Cerebellar nuclear complex (tissue), 1 donor: ENCODE results near the gene AMDHD2.

Experiments
- DNase-seq, 2 experiments: peaks; one replicate each; lab custom pipeline; 2025; lab: John Stamatoyannopoulos, UW

The AMDHD2 gene

DNA sequence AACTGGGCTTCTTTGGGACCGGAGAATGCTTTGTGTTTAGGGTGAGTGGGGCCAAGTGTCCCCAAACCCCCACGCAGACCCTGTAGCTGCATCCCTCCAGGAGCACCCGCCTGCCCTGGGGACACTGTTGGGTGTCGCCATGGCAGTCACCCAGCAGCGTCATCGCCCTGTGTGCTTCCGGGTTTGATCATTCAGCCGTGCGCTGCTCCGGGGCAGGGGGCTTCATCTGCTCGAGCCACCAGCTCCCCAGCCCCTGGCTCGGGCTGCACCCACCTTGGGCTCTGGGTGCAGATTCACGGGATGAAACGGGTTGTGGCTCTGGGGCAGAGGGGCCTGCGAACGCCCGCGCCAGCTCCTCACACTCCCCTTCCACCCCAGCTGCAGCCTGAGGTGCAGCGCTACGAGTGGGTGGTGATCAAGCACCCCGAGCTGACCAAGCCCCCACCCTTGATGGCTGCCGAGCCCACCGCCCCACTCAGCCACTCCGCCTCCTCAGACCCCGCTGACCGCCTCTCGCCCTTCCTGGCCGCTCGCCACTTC, 20.2 kb upstream of the AMDHD2 start:
- no peak for DNase-seq

DNA sequence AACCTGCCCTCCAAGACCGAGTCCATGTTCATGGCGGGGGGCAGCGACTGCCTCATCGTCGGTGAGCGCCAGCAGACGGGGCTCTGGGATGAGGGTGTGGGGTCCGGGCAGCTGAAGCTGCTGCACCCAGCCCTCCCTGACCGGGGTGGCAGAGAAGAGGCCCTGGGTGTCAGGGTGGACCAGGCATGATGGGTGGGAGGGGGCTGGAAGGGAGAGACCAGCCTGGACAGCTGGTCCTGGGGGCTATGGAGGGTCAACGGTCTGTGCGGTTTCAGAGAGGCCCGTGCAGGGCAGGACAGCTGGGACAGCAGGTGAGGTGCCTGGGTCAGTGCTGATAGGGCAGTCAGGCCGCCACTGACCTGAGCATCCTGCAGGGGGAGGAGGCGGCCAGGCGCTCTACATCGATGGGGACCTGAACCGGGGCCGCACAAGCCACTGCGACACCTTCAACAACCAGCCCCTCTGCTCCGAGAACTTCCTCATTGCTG, 19.7 kb upstream of the AMDHD2 start:
- no peak for DNase-seq

DNA sequence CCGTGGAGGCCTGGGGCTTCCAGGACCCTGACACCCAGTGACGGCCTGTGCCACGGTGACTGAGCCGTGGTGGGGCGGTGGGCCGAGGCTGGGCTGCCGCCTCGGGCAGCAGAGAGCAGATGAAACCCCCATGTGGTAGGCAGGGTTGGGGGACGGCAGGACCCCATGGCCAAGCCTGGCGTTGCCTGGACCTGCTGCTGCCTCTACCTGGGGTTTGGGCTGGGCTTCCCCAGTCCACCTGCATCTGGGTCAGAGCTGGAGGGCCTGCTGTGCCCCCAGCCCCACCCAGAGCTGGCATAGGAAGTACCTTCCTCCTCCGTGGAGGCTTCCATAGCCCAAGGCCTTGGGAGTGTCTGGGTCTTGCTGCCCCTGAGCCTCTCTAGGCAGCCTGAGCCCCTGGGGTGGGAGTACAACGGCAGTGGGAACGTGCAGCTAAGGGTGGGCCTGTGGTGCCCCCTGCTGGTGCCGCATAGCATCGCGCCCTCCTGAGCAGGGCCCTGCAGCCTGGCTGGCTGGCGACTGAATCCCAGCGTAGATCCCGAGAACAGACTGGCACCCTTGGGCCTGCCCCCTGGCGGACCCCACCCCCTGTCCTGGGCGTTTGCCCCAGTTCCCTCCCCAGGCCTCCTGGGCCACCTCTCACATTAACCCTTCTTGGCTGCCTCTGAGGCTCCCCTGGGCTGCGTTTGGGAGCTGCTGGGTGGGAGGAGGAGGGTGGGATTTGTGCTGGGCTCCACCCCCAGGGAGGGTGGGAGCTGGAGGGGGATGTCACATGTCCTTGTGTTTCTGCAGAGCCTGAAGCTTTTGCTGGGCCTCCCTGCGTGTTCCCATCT, 19.0 kb upstream of the AMDHD2 start:
- peak in 1 of 2 experiments; percentile 30 for DNase-seq

DNA sequence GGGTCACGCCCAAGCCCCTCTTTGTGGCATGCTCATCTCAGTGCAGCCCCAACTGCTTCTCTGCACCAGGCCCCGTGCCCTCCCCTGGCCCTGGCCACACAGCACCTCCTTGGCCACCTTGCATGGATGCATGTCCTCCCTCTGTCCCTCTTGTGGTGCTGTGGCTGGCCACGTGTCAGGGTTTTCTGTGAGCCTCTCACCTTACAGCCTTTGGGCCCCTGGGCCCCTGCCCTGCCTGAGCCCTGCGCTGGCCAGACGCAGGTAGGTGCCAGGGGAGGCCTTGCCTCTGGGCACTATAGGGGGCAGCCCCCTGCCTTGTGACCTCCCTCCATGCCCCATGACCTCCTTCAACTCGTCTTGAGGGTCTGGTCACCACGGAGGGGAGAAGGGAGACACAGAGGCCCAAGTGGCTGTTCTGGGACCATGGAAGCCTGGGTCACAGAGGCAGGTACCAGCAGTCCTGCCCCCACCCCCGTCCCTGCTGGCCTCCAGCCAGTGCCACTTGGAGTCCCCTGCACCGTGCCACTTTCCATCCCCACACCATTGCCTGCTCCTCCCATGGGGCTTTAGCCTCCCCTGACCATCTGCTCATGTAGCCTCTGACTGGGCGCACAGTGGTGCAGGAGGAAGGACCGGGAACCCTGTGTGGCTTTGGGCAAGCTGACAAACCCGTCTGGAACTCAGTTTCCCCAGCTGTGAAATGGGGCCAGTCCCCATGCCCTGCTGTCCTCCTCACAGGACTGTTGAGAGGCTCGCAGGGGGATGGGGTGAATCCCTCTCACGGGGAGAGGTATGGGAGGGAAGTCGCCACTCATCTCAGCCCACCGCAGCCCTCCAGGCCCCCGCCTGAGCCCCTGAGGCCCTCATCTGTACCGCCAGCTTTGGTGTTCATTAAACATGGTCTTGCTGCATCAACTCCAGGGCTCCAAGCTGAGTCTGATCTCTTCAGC, 17.9 kb upstream of the AMDHD2 start:
- DNase-seq: no peak

DNA sequence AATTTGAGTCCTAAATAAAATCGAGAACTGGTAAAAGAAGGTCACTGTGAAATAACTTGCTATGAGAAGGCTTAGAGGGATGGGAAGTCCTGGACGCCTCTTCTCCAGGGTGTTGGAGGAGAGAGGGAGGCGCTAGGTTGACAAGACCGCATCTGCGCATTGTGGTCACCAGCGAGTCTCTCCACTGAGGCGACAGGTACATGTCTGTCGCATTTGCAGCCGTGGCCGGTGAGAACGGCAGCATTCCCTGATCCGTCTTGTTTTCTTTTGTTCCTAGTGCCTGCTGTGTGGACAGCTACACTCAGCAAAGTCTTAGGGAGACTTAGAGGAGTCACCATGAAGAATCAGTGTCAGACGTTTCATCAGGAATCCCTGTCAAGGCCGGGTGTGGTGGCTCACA, 14.5 kb upstream of the AMDHD2 start:
- DNase-seq: no peak

DNA sequence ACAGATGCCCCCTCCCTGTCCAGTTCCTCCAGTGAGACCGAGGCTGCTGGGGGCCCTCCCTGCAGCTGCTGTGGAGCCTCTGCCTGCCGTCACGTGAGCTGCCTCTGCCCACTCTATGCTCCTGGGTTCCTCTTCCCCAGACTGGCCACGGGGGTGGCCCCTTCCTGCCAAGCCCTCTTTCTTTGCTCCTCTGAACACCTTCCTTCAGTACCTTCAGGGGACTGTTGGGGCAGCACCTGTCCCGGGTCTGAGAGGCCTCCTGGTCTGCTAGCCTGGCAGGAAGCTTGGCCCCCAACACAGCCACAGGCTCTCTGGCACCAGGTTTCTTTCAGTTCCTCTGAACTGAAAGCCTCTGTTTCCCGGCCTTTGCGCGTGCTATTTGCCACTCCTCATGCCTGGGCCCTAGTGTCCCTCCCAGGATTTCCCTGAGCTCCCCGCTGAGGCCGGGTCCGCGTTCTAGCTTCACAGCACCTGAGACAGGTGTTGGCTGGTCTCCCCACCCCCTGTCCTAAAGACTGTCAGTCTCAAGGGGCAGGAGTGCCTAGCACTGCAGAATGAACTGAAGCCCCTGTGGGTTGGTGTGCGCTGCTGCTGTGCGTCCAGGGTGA, 13.0 kb upstream of the AMDHD2 start:
- DNase-seq: no peak

DNA sequence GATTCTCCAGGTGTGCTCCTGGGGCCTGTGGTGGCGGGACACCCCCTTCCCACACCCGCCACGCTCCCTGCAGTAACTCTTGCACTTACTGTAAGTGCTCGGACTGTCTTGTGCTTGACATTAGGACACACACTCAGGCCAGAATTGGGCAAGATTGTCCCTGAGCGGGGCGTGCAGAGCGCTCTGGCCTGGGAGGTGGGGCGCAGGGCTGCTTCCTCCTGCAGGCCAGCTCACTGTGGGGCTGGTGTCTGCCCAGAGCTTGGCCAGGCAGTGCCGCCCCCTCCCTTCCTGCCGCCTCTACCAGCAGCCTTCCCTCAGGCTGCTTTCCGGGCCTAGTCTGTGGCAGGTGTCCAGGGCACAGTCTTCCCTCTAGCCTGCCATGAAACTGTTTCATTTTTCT, 12.5 kb upstream of the AMDHD2 start:
- DNase-seq: no peak

DNA sequence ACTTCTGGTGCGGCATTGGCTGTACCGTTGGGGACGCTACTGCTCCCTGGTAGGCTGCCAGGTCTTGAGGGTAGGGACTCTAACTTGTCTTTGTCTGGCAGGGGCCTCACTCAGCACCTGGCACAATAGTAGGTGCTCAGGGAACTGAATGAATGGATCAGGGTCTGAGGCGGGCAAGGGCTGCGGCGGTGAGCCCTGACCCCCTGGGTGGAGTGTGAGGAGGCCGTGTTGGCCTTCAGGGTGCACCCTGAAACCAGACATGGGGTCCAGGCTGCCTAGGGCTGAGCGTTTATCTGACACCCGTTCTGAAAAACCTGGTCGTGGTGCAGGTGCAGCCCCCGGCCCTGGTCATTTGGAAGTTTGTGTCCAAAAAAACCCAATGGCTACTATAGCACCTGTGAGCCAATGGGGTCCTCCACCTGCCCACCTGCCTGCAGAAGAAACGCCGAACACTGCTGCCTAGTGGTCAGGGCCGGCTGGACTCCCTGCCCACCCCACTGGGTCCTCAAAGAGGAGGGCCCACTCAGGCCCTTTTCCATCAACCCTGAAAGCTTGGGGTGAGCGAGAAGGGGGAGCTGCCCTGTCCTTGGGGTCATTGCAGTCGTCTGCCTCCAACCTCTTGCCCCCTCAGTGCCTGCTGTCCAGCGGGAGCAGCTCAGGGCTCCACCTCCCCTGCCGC, 11.3 kb upstream of the AMDHD2 start:
- no peak for DNase-seq

DNA sequence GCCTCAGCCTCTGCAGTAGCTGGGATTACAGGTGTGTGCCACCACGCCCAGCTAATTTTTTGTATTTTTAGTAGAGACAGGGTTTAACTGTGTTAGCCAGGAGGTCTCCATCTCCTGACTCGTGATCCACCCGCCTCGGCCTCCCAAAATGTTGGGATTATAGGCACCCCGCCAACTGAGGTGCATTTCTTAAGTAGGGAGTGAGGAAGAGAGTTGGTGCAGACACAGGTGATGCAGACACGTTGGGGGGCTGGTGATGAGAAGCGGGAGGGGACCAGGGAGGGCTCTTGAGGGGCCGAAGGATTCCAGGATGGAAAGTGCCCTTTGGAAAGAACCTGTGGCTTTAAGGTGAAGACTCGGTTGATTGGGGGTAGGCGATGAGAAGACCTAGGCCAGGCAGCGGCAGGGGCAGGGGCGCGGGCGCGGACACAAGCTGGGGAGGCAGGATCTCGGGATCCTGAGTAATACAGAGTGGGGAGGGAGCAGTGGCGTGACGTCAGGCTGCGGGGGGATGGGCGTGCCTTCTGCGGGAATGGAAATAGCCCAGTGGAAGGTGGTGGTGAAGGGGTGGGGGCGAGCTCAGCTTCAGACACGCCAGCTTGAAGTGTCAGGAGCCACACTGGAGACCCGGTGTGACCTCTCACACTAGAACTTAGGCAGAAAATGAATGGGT, 8.9 kb upstream of the AMDHD2 start:
- peak in 1 of 2 experiments; percentile 21 for DNase-seq

DNA sequence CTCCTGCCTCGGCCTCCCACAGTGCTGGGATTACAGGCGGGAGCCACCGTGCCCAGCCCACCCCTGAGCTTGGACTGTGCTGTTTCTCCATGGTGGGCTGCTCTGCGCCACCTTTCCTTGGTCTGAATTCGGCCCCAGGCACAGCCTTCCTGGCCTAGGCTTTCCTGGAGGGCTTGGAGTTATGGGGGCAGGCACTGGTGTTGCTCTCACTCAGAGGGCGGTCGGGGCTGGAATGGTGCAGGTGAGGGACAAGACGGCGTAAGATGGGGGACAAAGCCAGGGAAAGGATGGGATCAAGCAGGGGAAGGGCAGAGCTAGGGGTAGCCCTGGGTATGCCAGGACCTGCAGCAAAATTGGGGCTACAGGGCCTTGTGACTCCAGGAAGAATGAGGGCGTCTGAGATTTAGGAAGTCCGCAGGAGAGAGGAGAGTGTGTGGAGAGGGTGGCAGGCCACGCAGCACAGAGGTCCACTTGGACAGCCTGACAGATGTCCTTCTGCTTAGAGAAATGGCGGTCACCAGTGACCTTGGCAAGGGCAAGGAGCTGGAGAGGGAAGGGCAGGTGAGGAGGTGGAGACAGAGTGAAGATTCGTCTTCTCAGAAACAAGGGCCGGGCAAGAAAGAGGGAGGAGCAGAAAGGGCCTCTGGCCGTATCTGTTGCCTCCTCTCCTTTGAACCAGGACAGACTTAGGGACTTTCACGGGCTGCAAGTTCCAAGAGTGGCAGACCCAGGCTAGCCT, 8.0 kb upstream of the AMDHD2 start:
- no peak for DNase-seq

DNA sequence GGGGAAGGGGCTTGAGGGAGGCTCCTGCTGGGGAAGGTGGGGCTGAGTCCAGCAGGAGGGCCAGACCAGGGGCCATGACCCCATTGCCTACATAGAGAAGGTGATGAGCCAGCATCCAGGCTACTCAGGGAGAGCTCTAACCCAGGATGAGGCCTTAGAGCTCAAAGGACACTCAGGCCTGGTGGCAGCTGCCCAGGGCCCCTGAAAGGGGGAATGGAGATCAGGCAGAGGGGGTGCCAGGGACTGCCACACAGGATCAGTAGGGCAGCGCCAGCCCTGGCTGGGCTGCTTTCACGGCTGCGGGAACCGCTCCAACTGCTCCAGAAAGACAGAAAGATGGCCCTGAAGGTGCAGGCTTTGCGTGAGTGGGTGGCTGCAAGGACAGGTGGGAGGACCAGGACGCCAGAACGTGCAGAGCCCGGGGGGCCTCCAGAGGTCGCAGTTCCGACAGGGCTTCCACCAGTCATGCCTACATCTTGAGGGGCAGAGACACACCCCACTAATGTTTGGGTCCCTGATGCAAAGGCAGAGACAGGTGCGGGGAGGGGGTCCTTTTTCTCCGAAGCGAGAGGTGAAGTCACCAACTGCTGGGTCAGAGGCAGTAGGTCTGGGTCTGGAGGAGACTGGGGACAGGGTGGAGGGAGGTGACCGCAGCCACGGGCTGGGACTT, 7.3 kb upstream of the AMDHD2 start:
- DNase-seq: no peak

DNA sequence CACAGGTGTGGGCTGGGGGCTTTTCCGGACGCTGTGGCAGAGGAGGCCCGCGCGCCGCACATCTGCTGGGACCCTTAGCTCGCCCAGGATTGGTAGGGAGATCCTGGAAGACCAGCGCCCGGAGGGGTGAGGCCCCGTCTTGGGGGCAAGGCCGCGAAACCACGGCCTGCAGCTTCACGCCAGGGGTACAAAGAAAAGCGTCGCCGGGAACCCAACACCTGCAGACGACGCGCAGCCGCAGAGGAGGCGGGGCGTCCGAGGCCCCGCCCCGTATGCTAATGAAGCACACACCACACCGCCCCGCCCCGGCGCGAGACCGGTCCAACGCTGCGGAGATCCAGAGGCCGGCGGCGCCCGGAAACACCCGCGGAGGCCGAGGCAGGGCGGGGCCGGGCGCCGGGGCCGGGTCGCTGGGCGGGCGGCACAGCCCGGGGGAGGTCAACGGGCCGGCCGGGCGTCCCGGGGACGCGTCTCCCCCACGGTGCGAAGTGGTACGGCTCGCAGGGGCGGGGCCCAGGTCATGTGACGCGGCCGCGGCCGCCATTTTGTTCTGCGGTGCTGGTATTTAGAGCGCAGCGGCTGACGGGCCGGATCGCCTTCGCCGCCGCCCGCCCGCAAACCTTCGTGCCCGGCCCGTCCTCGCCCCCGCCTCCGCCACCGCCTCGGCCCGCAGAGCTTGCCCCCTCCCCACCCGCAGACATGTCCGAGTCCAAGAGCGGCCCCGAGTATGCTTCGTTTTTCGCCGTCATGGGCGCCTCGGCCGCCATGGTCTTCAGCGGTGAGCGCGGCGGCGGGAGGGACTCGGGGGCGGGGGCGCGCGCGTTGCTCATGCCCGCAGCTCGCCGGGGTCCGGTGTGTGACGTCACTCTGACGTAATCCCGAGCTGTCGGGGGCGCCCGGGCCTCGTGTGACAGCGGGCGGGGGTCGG, 6.5 kb upstream of the AMDHD2 start, which contains the start of gene ATP6V0C:
TSS of gene ATP6V0C (plus strand) at position 548 of the 928 bp plus-strand sequence. CDS start at position 700, 152 bp downstream.
- DNase-seq: peak; percentile 35 to 67

DNA sequence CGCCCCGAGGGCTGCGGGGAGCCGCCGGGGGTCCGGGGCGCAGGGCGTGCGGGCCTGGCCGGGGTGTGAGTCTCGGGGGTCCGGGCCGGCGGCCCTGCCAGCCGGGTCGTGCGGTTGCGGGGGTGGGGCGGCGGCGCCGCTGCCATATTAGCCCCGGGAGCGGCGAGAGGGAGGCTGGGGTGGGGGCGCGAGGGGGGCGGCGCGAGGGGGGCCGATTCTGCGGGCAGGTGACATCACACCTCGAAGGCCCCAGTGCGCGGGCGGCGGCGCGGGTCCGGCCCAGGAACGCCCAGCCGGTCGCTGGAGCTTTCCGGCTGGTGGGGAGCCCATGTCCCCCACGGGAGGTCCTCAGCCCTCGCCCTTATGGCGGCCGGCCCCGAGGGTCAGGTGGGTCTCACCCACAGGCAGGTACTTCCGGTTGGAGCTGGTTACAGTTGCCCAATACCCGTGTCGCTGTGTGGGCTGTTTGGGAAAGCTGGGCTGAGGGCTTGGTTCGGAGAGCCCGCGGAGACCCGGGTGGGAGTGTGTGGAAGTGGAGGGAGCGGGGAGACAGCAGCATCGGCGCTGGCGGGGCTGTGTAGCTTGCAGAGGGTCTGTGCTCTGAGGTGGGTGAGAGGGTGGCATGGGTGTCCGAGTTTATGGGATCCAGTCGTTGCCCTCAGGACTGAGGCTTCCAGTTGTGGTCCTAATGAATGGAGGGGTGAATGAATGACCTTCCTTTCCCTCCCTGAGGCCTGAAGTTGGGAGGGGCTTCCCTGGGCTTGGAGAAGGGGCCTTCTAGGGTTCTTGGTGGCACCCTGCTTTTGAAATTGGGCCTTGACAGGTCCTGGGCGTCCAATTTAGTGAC, 5.6 kb upstream of the AMDHD2 start:
- no peak for DNase-seq

DNA sequence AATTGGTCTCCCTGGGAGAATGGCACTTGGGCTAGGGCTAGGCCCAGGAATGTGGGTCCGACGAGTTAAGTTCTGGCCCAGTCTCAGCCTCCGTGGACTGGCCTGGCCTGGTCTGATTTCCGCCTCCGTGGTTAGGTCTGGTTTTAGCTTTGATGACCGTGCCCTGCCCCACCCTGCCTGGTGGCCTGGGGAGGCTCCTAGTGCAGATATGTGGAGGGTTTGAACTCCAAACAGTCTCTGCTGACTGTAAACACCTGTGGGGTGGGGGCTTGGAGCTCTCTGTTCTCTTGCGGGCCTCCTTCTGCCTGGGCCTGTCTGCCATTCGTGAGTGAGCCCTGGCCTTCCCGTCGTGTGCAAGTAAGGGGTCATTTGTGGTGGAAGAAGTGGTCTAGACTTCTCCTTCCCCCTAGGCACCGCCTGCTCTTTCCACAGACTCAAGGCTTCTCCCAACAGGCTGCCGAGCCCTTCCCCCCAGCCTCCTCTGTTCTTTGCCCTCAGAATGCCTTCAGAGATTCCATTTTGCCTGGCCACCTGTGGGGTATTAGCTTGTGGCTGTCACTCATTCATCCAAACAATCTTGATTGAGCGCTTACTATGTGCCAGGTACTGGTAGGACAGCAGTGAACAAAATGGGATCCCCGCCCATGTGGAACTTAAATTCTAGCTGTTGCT, 4.9 kb upstream of the AMDHD2 start:
- no peak for DNase-seq

DNA sequence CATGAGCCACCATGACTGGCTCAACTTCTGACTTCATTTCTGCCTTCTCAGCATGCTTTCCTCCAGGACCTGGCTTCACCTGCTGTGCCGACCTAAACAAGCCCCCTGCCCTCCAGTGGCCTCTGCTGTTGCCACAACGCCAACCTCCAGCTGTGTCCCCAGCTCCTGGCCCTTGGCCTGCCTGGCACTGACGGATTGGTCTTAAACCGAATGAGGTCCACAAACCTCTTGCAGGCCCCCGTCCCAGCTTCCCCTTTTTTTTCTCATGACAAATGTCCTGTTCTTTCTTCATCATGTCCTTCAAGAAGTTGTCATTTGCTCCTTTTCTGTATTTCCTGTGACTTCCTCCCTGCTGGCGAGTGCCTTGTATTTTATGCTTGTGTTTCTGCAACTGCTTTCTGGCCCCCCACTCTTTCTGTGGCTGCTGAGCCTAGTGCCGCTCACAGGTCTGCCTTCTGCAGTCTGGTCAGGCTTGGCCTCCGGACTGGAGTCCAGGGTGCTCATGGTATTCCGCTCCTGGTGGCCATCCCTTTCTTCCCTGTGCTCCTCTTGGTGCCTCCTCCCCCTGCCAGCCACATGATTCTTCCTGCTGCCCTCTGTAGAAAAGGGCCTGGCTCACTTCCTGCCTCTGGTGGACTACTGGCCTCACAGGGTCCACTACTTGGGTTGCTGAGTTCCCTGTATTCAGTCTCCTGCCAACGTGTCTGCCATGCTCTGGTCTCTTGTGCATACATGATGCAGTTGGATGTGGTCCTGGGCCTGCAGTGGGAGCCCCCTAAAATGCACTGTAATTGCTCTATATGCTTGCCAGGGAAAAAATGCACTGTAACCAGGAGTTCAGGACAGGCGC, 3.6 kb upstream of the AMDHD2 start:
- DNase-seq: no peak
